Suprapubic skin (tissue), 4 donors: ENCODE measurements around the gene HDAC7.

ENCODE experiments used
- CTCF ChIP-seq, 2 donors: fragments of 200-600 bp in 1 of 2; fragments of 450-650 bp in 1 of 2; sonication (generic) in 1 of 2; IDR thresholded peaks; one replicate each; pipeline ENCODE4 v1.5.1; 2016 to 2019; ENCODE audit warnings: antibody characterized with exemption in 2 of 2, mild to moderate bottlenecking in 1 of 2, moderate library complexity in 1 of 2
- EP300 ChIP-seq: sonication (generic); formaldehyde crosslinking; IDR thresholded peaks from one replicate; pipeline ENCODE4 v1.6.1; 2017; ENCODE audit warnings: antibody characterized with exemption
- POLR2A ChIP-seq, 2 donors: fragments of 450-650 bp; IDR thresholded peaks; one replicate each; pipeline ENCODE4 v1.6.1; 2017; ENCODE audit warnings: antibody characterized with exemption in 2 of 2, mild to moderate bottlenecking in 2 of 2, moderate library complexity in 2 of 2
- POLR2AphosphoS5 ChIP-seq, 3 donors: sonication (generic); formaldehyde crosslinking; IDR thresholded peaks; one replicate each; pipeline ENCODE4 v1.6.1; 2017; ENCODE audit warnings: antibody characterized with exemption in 3 of 3

- TF ChIP-seq CTCF (IDR thresholded peaks at IDR 0.05) (no peak), POLR2AphosphoS5 (IDR thresholded peaks at IDR 0.05) (no peak), POLR2A (IDR thresholded peaks at IDR 0.05) (no peak), EP300 (no peak)
Measured at GRCh38 chr12:47840571-47840970, 20.9 kb upstream of the HDAC7 start.
